ENCODE measurements around the gene MED13L.

- TF ChIP-seq, protein P1, sequence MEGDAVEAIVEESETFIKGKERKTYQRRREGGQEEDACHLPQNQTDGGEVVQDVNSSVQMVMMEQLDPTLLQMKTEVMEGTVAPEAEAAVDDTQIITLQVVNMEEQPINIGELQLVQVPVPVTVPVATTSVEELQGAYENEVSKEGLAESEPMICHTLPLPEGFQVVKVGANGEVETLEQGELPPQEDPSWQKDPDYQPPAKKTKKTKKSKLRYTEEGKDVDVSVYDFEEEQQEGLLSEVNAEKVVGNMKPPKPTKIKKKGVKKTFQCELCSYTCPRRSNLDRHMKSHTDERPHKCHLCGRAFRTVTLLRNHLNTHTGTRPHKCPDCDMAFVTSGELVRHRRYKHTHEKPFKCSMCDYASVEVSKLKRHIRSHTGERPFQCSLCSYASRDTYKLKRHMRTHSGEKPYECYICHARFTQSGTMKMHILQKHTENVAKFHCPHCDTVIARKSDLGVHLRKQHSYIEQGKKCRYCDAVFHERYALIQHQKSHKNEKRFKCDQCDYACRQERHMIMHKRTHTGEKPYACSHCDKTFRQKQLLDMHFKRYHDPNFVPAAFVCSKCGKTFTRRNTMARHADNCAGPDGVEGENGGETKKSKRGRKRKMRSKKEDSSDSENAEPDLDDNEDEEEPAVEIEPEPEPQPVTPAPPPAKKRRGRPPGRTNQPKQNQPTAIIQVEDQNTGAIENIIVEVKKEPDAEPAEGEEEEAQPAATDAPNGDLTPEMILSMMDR (IDR thresholded peaks at IDR 0.05) = no peak
- no peak for TF ChIP-seq ZFX (IDR thresholded peaks at IDR 0.05; ENCODE audit: borderline replicate concordance)
Observed at GRCh38 chr12:116201359-116201758, 76.1 kb downstream of the MED13L start.

Measured in 22Rv1 (cell line).